GM12878 (cell line): ENCODE results near the gene IRS1. TPM values are rescaled to one million over a fixed set of nuclear protein-coding genes. Genes with fewer than 3 reads are reported as not detected.

Source experiments
- CREM ChIP-seq: IDR thresholded peaks from 2 replicates; pipeline ENCODE4 v1.6.1; 2014; ENCODE audit warnings: antibody characterized with exemption, low read depth
- CUX1 ChIP-seq: IDR thresholded peaks from 2 replicates; pipeline ENCODE4 v1.6.1; 2012; ENCODE audit warnings: improper control_type of control experiment, low read depth, low read length; ENCODE audit not compliant: insufficient replicate concordance
- MTA2 ChIP-seq: fragments of 450-650 bp; IDR thresholded peaks from 2 replicates; pipeline ENCODE4 v1.6.1; 2016; ENCODE audit warnings: low read depth, mild to moderate bottlenecking, moderate library complexity
- NBN ChIP-seq: fragments of 450-650 bp; IDR thresholded peaks from 2 replicates; pipeline ENCODE4 v1.6.1; 2016
- NFIC ChIP-seq: IDR thresholded peaks from 2 replicates; pipeline ENCODE4 v1.6.1; 2012; ENCODE audit warnings: low read depth, mild to moderate bottlenecking, inconsistent platforms, low read length, moderate library complexity
- PKNOX1 ChIP-seq: fragments of 450-650 bp; IDR thresholded peaks from 2 replicates; pipeline ENCODE4 v1.6.1; 2016; ENCODE audit warnings: mild to moderate bottlenecking
- RUNX3 ChIP-seq: IDR thresholded peaks from 2 replicates; pipeline ENCODE4 v1.6.1; 2012; ENCODE audit warnings: low read length, inconsistent platforms
- polyA plus RNA-seq, 11 experiments: library from polyadenylated mRNA; depleted of rRNA in 4 of 11; unstranded in 6 of 11; stranded (reverse) in 5 of 11; fragments of >200 nt; fragmentation: Nextera tagmentation in 4 of 11; fragmentation: Illumina TruSeq in 1 of 11; extraction: Ambion mirVana in 4 of 11; extraction: Trizol in 1 of 11; gene quantifications; 1 replicate in 1 of 11; 2 replicates in 10 of 11; pipeline versions ENCODE4 v1.2.1 to v1.2.3, GENCODE V29; 2011 to 2016; ENCODE audit warnings: inconsistent platforms in 2 of 11, missing spikeins in 2 of 11, low read depth in 1 of 11
- total RNA-seq, 4 experiments: library from RNA; depleted of rRNA in 3 of 4; stranded (reverse); fragments of >200 nt in 3 of 4; fragmentation: Illumina TruSeq in 1 of 4; extraction: Trizol in 1 of 4; gene quantifications; 2 replicates each; pipeline versions ENCODE4 v1.2.1 to v1.2.3, GENCODE V29; 2013 to 2021

Gene IRS1
- total and polyA plus RNA-seq, 10 of the 15 experiments (the other 5 are each of a cell fraction or from before 2014, with no cell fraction given): 0.03 to 1.7 (median 0.34) TPM

- TF ChIP-seq CUX1 (peak; percentile 8), PKNOX1 (0 out of 2 replicates have a peak, but pooled peaks have one; percentile 17), NBN (no peak), RUNX3 (peak; percentile 27; the same call in 1 of the 2 replicates), CREM (no peak), MTA2 (0 out of 2 replicates have a peak, but pooled peaks have one; percentile 10), NFIC (0 out of 2 replicates have a peak, but pooled peaks have one; percentile 17)
- TF ChIP-seq, all 136 proteins: peak for 10
These were observed 40.3 kb upstream of the IRS1 start (continued) for GRCh38 chr2:226839951-226840350.
